Measurements from ENCODE around the gene HOXA13.

HOXA13 gene

GRCh38 chr7:27219821-27220220 is 19.9 kb upstream of the HOXA13 start:
- TF ChIP-seq CTCF (IDR thresholded peaks at IDR 0.05; ENCODE audit: low read depth, low read length, missing control alignments) = no peak
- DNase-seq (ENCODE audit: extremely low read depth, low read depth) = no peak
- no peak overlapping the region for H3K4me3 ChIP-seq (replicated peaks; ENCODE audit: low read depth, low read length)

GRCh38 chr7:27217951-27218350 is 18.1 kb upstream of the HOXA13 start:
- H3K4me3 ChIP-seq (replicated peaks; ENCODE audit: low read depth, low read length) = no peak overlapping the region
- no peak for DNase-seq (ENCODE audit: extremely low read depth, low read depth)
- TF ChIP-seq CTCF (IDR thresholded peaks at IDR 0.05; ENCODE audit: low read depth, low read length, missing control alignments) = no peak

GRCh38 chr7:27215356-27215755 is 15.5 kb upstream of the HOXA13 start:
- no peak for DNase-seq (ENCODE audit: extremely low read depth, low read depth)
- H3K4me3 ChIP-seq (replicated peaks; ENCODE audit: low read depth, low read length) = no peak overlapping the region
- TF ChIP-seq CTCF (IDR thresholded peaks at IDR 0.05; ENCODE audit: low read depth, low read length, missing control alignments) = no peak

- no peak for TF ChIP-seq CTCF (IDR thresholded peaks at IDR 0.05; ENCODE audit: low read depth, low read length, missing control alignments)
Measured at GRCh38 chr7:27214239-27214950, 14.5 kb upstream of the HOXA13 start.

GRCh38 chr7:27213433-27214238 is 13.7 kb upstream of the HOXA13 start:
- no peak for TF ChIP-seq CTCF (IDR thresholded peaks at IDR 0.05; ENCODE audit: low read depth, low read length, missing control alignments)
- H3K4me3 ChIP-seq (replicated peaks; ENCODE audit: low read depth, low read length) = no peak overlapping the region
- DNase-seq (ENCODE audit: extremely low read depth, low read depth) = no peak

More at GRCh38 chr7:27214239-27214950, 14.5 kb upstream of the HOXA13 start:
- DNase-seq (ENCODE audit: extremely low read depth, low read depth) = no peak
- H3K4me3 ChIP-seq (replicated peaks; ENCODE audit: low read depth, low read length) = no peak overlapping the region

- no peak for TF ChIP-seq CTCF (IDR thresholded peaks at IDR 0.05; ENCODE audit: low read depth, low read length, missing control alignments)
- DNase-seq (ENCODE audit: extremely low read depth, low read depth) = no peak
- no peak overlapping the region for H3K4me3 ChIP-seq (replicated peaks; ENCODE audit: low read depth, low read length)
Measured at GRCh38 chr7:27212497-27213432, 12.9 kb upstream of the HOXA13 start.

All from HFF-Myc (cell line).